SK-N-SH (cell line): ENCODE data around the gene ITGB6. TPM values are rescaled to one million over a fixed set of nuclear protein-coding genes. Genes with fewer than 3 reads are reported as not detected.

Source experiments
- CTCF ChIA-PET: fragments of 300-600, 350-600 bp; formaldehyde crosslinking; extraction: SDS; loops from one replicate; lab custom pipeline; 2021; lab: Yijun Ruan, JAX
- POLR2A ChIA-PET: fragments of 350-600 bp; sonication (Branson Sonifier 250); formaldehyde crosslinking; extraction: SDS; loops from one replicate; lab custom pipeline; 2020; ENCODE audit warnings: antibody characterized with exemption, inconsistent platforms; lab: Yijun Ruan, JAX
- DNase-seq: peaks from one replicate; pipeline ENCODE4 v3.0.0; 2012
- H2AFZ ChIP-seq: fragments of 200-600 bp; sonication (generic); 2 replicates; pipeline ENCODE4 v1.8.1; 2016; ENCODE audit warnings: antibody characterized with exemption, mild to moderate bottlenecking, low read depth
- H3F3A ChIP-seq: fragments of 200-600 bp; sonication (generic); replicated peaks from 2 replicates; pipeline ENCODE3; 2016; ENCODE audit warnings: antibody characterized with exemption, mild to moderate bottlenecking; ENCODE audit not compliant: insufficient read depth
- H3K27ac ChIP-seq, 2 experiments: fragments of 200-500 bp in 1 of 2; fragments of 200-600 bp in 1 of 2; sonication (Bioruptor generic) in 1 of 2; sonication (generic), shearing (Covaris generic) in 1 of 2; 2 replicates each; pipeline versions ENCODE4 v1.5.1 to v1.6.1; 2014 to 2016; ENCODE audit warnings: low read depth in 2 of 2, inconsistent platforms in 1 of 2, low read length in 1 of 2, mild to moderate bottlenecking in 1 of 2, mixed read lengths in 1 of 2
- H3K27me3 ChIP-seq: fragments of 200-600 bp; sonication (generic), shearing (Covaris generic); 2 replicates; pipeline ENCODE4 v1.6.1; 2016; ENCODE audit warnings: mixed run types; ENCODE audit not compliant: insufficient read depth
- H3K36me3 ChIP-seq, 2 experiments: fragments of 200-500 bp in 1 of 2; fragments of 200-600 bp in 1 of 2; sonication (Bioruptor generic) in 1 of 2; sonication (generic) in 1 of 2; replicated peaks in 1 of 2; 2 replicates each; pipeline versions ENCODE3 to v1.5.1; 2014 to 2016; ENCODE audit warnings: low read length in 1 of 2, mild to moderate bottlenecking in 1 of 2; ENCODE audit not compliant: insufficient read depth in 2 of 2, control insufficient read depth in 1 of 2
- H3K4me1 ChIP-seq, 2 experiments: fragments of 200-500 bp in 1 of 2; fragments of 200-600 bp in 1 of 2; sonication (Bioruptor generic) in 1 of 2; sonication (generic), shearing (Covaris generic) in 1 of 2; 2 replicates each; pipeline versions ENCODE4 v1.5.1 to v1.6.1; 2014 to 2016; ENCODE audit warnings: low read depth in 1 of 2, low read length in 1 of 2, mixed run types in 1 of 2; ENCODE audit not compliant: insufficient read depth in 2 of 2, control insufficient read depth in 1 of 2
- H3K4me2 ChIP-seq: fragments of 200-600 bp; sonication (generic), shearing (Covaris generic); 2 replicates; pipeline ENCODE4 v1.6.1; 2017; ENCODE audit warnings: mixed run types
- H3K4me3 ChIP-seq, 2 experiments: fragments of 200-500 bp in 1 of 2; fragments of 200-600 bp in 1 of 2; sonication (Bioruptor generic) in 1 of 2; sonication (generic), shearing (Covaris generic) in 1 of 2; 2 replicates each; pipeline versions ENCODE4 v1.5.1 to v1.8.1; 2014 to 2016; ENCODE audit warnings: low read depth in 2 of 2, inconsistent platforms in 1 of 2, low read length in 1 of 2, mild to moderate bottlenecking in 1 of 2, mixed read lengths in 1 of 2, moderate library complexity in 1 of 2
- H3K79me2 ChIP-seq: fragments of 200-600 bp; sonication (generic); 2 replicates; pipeline ENCODE4 v1.8.1; 2017; ENCODE audit warnings: mild to moderate bottlenecking; ENCODE audit not compliant: insufficient read depth
- H3K9ac ChIP-seq: fragments of 200-600 bp; sonication (generic); 2 replicates; pipeline ENCODE4 v1.6.1; 2017; ENCODE audit warnings: mixed run types
- H3K9me2 ChIP-seq: fragments of 200-600 bp; sonication (generic); 2 replicates; pipeline ENCODE4 v1.6.1; 2017; ENCODE audit warnings: mixed run types
- H3K9me3 ChIP-seq: fragments of 200-600 bp; sonication (generic); 2 replicates; pipeline ENCODE4 v1.6.1; 2017; ENCODE audit warnings: mixed run types, mild to moderate bottlenecking, moderate library complexity
- H4K20me1 ChIP-seq: fragments of 200-600 bp; sonication (generic); 2 replicates; pipeline ENCODE4 v1.6.1; 2017; ENCODE audit warnings: mild to moderate bottlenecking, mixed run types; ENCODE audit not compliant: insufficient read depth
- CHD2 ChIP-seq: fragments of 150-350 bp; IDR thresholded peaks from 2 replicates; pipeline ENCODE4 v1.6.1; 2018; ENCODE audit warnings: low read length; ENCODE audit not compliant: partially characterized antibody
- ELF1 ChIP-seq: IDR thresholded peaks from 2 replicates; pipeline ENCODE4 v1.4.0; 2012
- EZH2phosphoT487 ChIP-seq: fragments of 200-600 bp; sonication (generic); IDR thresholded peaks from 2 replicates; pipeline ENCODE4 v1.6.1; 2017; ENCODE audit warnings: low read depth, mixed run types, mild to moderate bottlenecking, antibody characterized with exemption, moderate library complexity, borderline replicate concordance
- FOSL2 ChIP-seq: IDR thresholded peaks from 2 replicates; pipeline ENCODE4 v1.4.0; 2012; ENCODE audit warnings: low read depth, mild to moderate bottlenecking, moderate library complexity, borderline replicate concordance
- FOXM1 ChIP-seq: IDR thresholded peaks from 2 replicates; pipeline ENCODE4 v1.4.0; 2012; ENCODE audit warnings: low read depth, mild to moderate bottlenecking
- GATA2 ChIP-seq: sonication (generic); formaldehyde crosslinking; IDR thresholded peaks from 2 replicates; pipeline ENCODE4 v1.5.0; 2020; ENCODE audit warnings: mild to moderate bottlenecking, missing genetic modification reagents
- JUND ChIP-seq: IDR thresholded peaks from 2 replicates; pipeline ENCODE4 v1.4.0; 2012
- MEF2A ChIP-seq: IDR thresholded peaks from 2 replicates; pipeline ENCODE4 v1.4.0; 2012; ENCODE audit warnings: low read depth, borderline replicate concordance
- NFIC ChIP-seq: IDR thresholded peaks from 2 replicates; pipeline ENCODE4 v1.4.0; 2012; ENCODE audit warnings: borderline replicate concordance
- REST ChIP-seq: IDR thresholded peaks from 2 replicates; pipeline ENCODE4 v1.6.1; 2012; ENCODE audit warnings: mild to moderate bottlenecking, low read depth, low read length, moderate library complexity
- RFX5 ChIP-seq: IDR thresholded peaks from 2 replicates; pipeline ENCODE4 v1.6.1; 2012; ENCODE audit warnings: mild to moderate bottlenecking, improper control_type of control experiment, low read length
- TAF1 ChIP-seq: IDR thresholded peaks from 2 replicates; pipeline ENCODE4 v1.6.1; 2012; ENCODE audit warnings: low read depth, mild to moderate bottlenecking, low read length, moderate library complexity, borderline replicate concordance
- YY1 ChIP-seq: IDR thresholded peaks from 2 replicates; pipeline ENCODE4 v1.4.0; 2012; ENCODE audit warnings: low read depth, mild to moderate bottlenecking
- WGBS: methylation state at CpG from one replicate; pipeline ENCODE4 v1.1.6; 2017; ENCODE audit warnings: low lambda C conversion rate; 5-methylcytosine and 5-hydroxymethylcytosine counted together
- polyA plus RNA-seq, 3 experiments: library from polyadenylated mRNA; depleted of rRNA; stranded (reverse); fragments of >200 nt; gene quantifications; 2 replicates each; pipeline ENCODE4 v1.2.3, GENCODE V29; 2012
- TF ChIP-seq, protein P1 (sequence below): IDR thresholded peaks from 2 replicates; pipeline ENCODE4; 2012
- TF ChIP-seq, protein P2 (sequence below): fragments of 150-350 bp; IDR thresholded peaks from 2 replicates; pipeline ENCODE4 v1.6.1; 2016; ENCODE audit warnings: mild to moderate bottlenecking, low read depth, low read length
- TF ChIP-seq, protein P3 (sequence below): IDR thresholded peaks from 2 replicates; pipeline ENCODE4 v1.4.0; 2012; ENCODE audit warnings: low read depth, borderline replicate concordance
- TF ChIP-seq, protein P4 (sequence below): fragments of 150-350 bp; IDR thresholded peaks from 2 replicates; pipeline ENCODE4 v1.6.1; 2017; ENCODE audit warnings: antibody characterized with exemption, low read length, low read depth, borderline replicate concordance

Gene ITGB6
- polyA plus RNA-seq, 1 of the 3 experiments (the other 2 are of a cell fraction): 0.10 TPM

GRCh38 chr2:160199053-160199452, 1.0 kb downstream of the ITGB6 start:
- no peak for DNase-seq
- H3K79me2 ChIP-seq: no peaks in the 10 kb centered on the region
- no peaks in the 10 kb centered on the region for H3K9me2 ChIP-seq
- H3K27ac ChIP-seq: no peak overlapping the region
- POLR2A ChIA-PET: no interaction called here
- H3K4me2 ChIP-seq: no peak overlapping the region
- WGBS: 88% methylated on average over 1 of the region's 1 CpG
- no peaks in the 10 kb centered on the region for H3K4me1 ChIP-seq
- H3K27me3 ChIP-seq: no peaks in the 10 kb centered on the region
- no peak overlapping the region for H3K9ac ChIP-seq
- no peak for TF ChIP-seq GATA2 (CRISPR knock-in tag)
- no peak for TF ChIP-seq FOXM1
- TF ChIP-seq NFIC: no peak
- no peak for TF ChIP-seq CHD2
- TF ChIP-seq YY1: no peak
- no peak for TF ChIP-seq REST
- TF ChIP-seq MEF2A: no peak
- TF ChIP-seq, all 33 proteins: peak for 0
- no peaks in the 10 kb centered on the region for H3K36me3 ChIP-seq
- no peak overlapping the region for H3K4me3 ChIP-seq
- no peaks in the 10 kb centered on the region for H4K20me1 ChIP-seq
- H3F3A ChIP-seq: no peaks in the 10 kb centered on the region
- CTCF ChIA-PET: no interaction called here
- H3K9me3 ChIP-seq: no peaks in the 10 kb centered on the region
- no peak overlapping the region for H2AFZ ChIP-seq

DNA sequence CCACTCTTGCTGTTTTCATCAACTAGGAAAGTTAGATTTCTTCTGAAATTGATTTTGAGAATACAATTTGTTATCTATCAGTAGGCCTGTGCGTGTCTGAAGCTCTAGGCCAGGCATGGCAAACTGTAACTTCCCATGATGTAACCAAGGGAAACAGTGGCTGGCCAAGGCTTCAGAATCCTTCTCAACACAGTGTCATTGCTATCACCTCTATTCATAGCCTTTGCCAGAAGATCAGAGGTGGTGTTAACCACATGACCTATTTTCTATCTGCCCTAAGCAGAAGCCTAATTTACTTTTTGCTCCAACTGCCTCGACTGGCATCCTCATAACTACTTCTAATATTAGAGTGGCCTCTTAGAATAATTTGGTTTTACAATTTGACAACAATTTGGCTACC, 2.5 kb downstream of the ITGB6 start:
- Histone ChIP-seq H3K9ac (no peak overlapping the region), H2AFZ (no peak overlapping the region), H3K27me3 (no peaks in the 10 kb centered on the region), H3K4me1 (no peaks in the 10 kb centered on the region), H3F3A (no peaks in the 10 kb centered on the region), H3K9me2 (no peaks in the 10 kb centered on the region), H3K27ac (no peak overlapping the region), H3K4me3 (no peak overlapping the region), H3K4me2 (no peak overlapping the region), H3K9me3 (no peaks in the 10 kb centered on the region), H3K79me2 (no peaks in the 10 kb centered on the region), H4K20me1 (no peaks in the 10 kb centered on the region), H3K36me3 (no peaks in the 10 kb centered on the region)
- CTCF ChIA-PET: no interaction called here
- WGBS: 82% methylated on average over 2 of the region's 2 CpGs
- POLR2A ChIA-PET: no interaction called here
- no peak for DNase-seq
- TF ChIP-seq REST: no peak
- TF ChIP-seq, protein P1, sequence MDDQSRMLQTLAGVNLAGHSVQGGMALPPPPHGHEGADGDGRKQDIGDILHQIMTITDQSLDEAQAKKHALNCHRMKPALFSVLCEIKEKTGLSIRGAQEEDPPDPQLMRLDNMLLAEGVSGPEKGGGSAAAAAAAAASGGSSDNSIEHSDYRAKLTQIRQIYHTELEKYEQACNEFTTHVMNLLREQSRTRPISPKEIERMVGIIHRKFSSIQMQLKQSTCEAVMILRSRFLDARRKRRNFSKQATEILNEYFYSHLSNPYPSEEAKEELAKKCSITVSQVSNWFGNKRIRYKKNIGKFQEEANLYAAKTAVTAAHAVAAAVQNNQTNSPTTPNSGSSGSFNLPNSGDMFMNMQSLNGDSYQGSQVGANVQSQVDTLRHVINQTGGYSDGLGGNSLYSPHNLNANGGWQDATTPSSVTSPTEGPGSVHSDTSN: no peak
- TF ChIP-seq RFX5: no peak
- TF ChIP-seq, protein P2, sequence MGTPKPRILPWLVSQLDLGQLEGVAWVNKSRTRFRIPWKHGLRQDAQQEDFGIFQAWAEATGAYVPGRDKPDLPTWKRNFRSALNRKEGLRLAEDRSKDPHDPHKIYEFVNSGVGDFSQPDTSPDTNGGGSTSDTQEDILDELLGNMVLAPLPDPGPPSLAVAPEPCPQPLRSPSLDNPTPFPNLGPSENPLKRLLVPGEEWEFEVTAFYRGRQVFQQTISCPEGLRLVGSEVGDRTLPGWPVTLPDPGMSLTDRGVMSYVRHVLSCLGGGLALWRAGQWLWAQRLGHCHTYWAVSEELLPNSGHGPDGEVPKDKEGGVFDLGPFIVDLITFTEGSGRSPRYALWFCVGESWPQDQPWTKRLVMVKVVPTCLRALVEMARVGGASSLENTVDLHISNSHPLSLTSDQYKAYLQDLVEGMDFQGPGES: no peak
- TF ChIP-seq, protein P3, sequence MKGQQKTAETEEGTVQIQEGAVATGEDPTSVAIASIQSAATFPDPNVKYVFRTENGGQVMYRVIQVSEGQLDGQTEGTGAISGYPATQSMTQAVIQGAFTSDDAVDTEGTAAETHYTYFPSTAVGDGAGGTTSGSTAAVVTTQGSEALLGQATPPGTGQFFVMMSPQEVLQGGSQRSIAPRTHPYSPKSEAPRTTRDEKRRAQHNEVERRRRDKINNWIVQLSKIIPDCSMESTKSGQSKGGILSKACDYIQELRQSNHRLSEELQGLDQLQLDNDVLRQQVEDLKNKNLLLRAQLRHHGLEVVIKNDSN: no peak
- no peak for TF ChIP-seq JUND
- TF ChIP-seq EZH2phosphoT487: no peak
- no peak for TF ChIP-seq TAF1
- TF ChIP-seq, protein P4, sequence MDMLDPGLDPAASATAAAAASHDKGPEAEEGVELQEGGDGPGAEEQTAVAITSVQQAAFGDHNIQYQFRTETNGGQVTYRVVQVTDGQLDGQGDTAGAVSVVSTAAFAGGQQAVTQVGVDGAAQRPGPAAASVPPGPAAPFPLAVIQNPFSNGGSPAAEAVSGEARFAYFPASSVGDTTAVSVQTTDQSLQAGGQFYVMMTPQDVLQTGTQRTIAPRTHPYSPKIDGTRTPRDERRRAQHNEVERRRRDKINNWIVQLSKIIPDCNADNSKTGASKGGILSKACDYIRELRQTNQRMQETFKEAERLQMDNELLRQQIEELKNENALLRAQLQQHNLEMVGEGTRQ: no peak
- no peak for TF ChIP-seq FOSL2
- no peak for TF ChIP-seq ELF1
- TF ChIP-seq MEF2A: no peak
